ENCODE measurements around the gene CHRNA4.

The CHRNA4 gene

DNA sequence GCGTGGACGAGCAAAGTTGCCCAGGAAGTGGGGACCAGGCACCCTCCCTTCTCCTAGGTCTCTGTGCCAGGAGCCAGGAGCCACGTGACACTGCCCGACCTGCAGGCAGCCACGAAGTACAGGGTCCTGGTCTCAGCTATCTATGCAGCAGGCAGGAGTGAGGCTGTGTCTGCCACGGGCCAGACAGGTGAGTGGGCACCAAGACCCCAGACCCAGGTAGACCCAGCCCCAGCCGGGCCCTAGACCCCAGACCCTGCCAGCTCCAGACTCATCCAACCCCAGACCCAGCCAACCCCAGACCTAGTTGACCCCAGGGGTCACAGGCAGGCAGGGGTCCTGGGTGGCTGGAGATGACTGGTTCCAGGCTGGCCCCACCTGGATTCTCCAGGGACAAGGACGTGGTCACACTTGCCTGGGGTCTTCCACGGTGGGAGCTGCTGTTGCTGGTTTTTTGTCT is 47.1 kb downstream of the CHRNA4 start:
- TF ChIP-seq, protein P1, sequence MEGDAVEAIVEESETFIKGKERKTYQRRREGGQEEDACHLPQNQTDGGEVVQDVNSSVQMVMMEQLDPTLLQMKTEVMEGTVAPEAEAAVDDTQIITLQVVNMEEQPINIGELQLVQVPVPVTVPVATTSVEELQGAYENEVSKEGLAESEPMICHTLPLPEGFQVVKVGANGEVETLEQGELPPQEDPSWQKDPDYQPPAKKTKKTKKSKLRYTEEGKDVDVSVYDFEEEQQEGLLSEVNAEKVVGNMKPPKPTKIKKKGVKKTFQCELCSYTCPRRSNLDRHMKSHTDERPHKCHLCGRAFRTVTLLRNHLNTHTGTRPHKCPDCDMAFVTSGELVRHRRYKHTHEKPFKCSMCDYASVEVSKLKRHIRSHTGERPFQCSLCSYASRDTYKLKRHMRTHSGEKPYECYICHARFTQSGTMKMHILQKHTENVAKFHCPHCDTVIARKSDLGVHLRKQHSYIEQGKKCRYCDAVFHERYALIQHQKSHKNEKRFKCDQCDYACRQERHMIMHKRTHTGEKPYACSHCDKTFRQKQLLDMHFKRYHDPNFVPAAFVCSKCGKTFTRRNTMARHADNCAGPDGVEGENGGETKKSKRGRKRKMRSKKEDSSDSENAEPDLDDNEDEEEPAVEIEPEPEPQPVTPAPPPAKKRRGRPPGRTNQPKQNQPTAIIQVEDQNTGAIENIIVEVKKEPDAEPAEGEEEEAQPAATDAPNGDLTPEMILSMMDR (conservative IDR thresholded peaks at IDR 0.05; ENCODE audit: low read depth, low read length) = no peak
- DNase-seq (ENCODE audit: low read depth) = no peak
- H3K4me3 ChIP-seq (ENCODE audit: low read length) = no peak overlapping the region

DNA sequence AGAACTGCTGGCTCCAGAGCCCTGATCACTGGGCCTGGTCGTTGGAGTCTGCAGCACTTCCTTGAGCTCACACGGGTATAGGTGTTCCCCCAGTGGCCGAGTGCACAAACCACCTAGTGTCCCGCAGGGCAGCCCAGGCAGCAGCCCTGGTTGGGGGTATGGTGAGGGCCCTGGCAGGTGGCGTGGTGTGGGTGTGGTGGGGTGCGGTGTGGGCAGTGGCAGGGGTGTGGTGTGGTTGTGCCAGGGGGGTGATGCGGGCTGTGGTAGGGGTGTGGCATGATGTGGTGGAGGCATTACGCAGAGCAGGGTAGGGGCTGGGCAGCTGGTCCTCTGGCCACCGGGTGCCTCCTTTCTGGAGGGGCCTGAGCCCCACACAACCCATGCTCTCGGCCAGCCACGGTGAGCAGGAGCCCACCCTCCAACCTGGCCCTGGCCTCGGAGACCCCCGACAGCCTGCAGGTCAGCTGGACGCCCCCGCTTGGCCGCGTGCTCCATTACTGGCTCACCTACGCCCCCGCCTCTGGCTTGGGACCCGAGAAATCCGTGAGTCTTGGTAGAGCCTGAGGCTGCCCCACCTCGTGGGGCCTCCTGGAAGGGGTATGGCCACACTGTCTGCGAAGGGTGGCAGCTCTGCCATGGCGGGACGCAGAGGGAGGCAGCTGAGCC is 47.7 kb downstream of the CHRNA4 start:
- TF ChIP-seq, protein P1 (conservative IDR thresholded peaks at IDR 0.05; ENCODE audit: low read depth, low read length) = no peak
- H3K4me3 ChIP-seq (ENCODE audit: low read length) = no peak overlapping the region
- no peak for DNase-seq (ENCODE audit: low read depth)

DNA sequence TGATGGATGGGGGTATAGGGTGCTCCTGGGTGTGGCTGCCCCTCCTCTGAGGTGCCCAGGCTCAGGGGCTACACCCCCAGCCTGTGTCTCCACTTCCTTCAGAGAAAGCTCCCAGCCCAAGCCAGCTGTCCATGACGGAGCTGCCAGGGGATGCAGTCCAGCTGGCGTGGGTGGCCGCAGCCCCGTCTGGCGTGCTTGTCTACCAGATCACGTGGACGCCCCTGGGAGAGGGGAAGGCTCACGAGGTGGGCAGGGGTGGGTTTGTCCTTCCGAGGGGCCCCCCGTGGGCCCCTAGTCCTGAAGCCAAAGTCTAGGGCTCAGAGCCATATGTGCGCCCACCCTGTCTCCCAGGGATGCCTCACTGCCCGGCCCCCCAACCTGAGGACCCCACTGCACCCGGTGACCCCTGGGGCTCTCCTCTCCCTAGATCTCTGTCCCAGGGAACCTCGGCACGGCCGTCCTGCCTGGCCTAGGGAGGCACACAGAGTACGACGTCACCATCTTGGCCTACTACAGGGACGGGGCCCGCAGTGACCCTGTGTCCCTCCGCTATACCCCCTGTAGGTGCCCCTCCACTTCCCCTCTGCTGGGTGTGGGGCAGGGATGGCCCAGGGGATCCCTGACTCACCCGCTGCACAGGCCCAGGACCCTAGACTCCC is 48.3 kb downstream of the CHRNA4 start:
- TF ChIP-seq, protein P1 (conservative IDR thresholded peaks at IDR 0.05; ENCODE audit: low read depth, low read length) = no peak
- no peak overlapping the region for H3K4me3 ChIP-seq (ENCODE audit: low read length)
- no peak for DNase-seq (ENCODE audit: low read depth)

DNA sequence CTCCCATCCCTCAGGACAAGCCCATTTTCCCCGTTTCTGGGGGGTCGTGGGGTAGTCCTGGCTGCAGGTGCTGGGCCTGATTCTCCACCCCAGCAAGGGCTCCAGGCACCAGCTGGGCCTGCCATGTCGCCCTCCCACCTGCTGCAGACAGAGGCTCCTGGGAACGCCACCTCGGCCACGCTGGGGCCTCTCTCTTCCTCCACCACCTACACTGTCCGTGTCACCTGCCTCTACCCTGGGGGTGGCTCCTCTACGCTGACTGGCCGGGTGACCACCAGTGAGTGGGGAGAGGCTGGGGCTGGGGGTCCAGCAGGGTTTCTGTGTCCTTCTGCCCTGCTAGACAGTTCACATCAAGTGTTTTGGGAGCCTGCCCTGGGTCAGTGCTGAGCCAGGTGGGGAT is 48.9 kb downstream of the CHRNA4 start:
- H3K4me3 ChIP-seq (ENCODE audit: low read length) = no peak overlapping the region
- TF ChIP-seq, protein P1 (conservative IDR thresholded peaks at IDR 0.05; ENCODE audit: low read depth, low read length) = no peak
- no peak for DNase-seq (ENCODE audit: low read depth)

DNA sequence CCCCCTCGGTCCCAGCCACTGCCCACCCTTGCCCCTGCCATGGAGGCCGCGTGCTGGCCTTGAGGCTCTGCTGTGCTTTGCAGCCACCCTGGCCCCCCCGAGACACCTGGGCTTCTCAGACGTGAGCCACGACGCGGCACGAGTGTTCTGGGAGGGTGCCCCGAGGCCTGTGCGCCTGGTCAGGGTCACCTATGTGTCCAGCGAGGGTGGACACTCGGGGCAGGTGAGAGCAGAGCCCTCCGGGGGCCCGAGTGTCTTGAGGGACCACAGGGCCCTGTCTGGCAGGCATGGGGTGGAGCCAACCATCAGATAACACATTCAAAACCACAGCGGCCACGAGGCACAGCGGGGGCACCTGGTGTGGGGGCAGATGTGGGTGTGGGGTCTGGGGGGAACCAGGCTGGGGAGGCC is 49.3 kb downstream of the CHRNA4 start:
- DNase-seq (ENCODE audit: low read depth) = no peak
- TF ChIP-seq, protein P1 (conservative IDR thresholded peaks at IDR 0.05; ENCODE audit: low read depth, low read length) = no peak
- H3K4me3 ChIP-seq (ENCODE audit: low read length) = no peak overlapping the region

DNA sequence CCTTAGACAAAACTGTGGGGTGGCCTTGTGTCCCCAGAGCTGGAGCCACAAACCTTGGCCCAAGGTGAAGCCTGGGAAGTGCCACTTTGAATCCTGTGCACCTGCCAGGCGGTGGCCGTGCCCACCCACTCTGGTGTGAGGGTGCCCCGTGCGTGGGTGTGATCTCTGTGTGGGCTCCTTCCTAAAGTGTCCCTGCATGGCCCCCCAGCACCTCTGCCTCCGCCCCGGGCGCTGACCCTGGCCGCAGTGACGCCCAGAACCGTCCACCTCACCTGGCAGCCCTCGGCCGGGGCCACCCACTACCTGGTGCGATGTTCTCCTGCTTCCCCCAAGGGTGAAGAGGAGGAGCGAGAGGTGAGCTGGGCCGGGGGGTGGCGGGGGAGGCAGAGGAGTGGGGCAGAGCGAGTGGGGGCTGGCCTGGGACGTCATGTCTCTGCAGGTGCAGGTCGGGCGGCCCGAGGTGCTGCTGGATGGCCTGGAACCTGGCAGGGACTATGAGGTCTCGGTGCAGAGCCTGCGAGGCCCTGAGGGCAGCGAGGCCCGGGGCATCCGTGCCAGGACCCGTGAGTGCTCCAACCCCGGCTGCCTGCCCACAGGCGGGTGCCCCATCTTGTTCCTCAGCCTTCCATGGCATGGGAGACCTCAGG is 49.8 kb downstream of the CHRNA4 start:
- no peak overlapping the region for H3K4me3 ChIP-seq (ENCODE audit: low read length)
- DNase-seq (ENCODE audit: low read depth) = no peak
- TF ChIP-seq, protein P1 (conservative IDR thresholded peaks at IDR 0.05; ENCODE audit: low read depth, low read length) = no peak
